Smooth muscle cell (in vitro differentiated cells): Measurements from ENCODE around the gene GPR137. TPM values are rescaled to one million over a fixed set of nuclear protein-coding genes. Genes with fewer than 3 reads are reported as not detected.

Experiments used
- DNase-seq: peaks from one replicate; lab custom pipeline; 2025; ENCODE audit not compliant: unreplicated experiment; lab: John Stamatoyannopoulos, UW
- H2AFZ ChIP-seq: fragments of 200-600 bp; sonication (generic); 2 replicates; pipeline ENCODE4 v1.6.0; 2016; ENCODE audit warnings: antibody characterized with exemption, low read depth, mild to moderate bottlenecking
- H3F3A ChIP-seq: fragments of 200-600 bp; sonication (generic); 2 replicates; pipeline ENCODE4 v1.6.0; 2017; ENCODE audit warnings: antibody characterized with exemption, low read depth
- H3K27ac ChIP-seq: fragments of 200-600 bp; sonication (generic); 2 replicates; pipeline ENCODE4 v1.5.1; 2016; ENCODE audit warnings: low read depth, mild to moderate bottlenecking
- H3K27me3 ChIP-seq: fragments of 200-600 bp; sonication (generic); 2 replicates; pipeline ENCODE4 v1.6.1; 2016; ENCODE audit warnings: low read depth, mild to moderate bottlenecking
- H3K36me3 ChIP-seq: fragments of 200-600 bp; sonication (generic); 2 replicates; pipeline ENCODE4 v1.5.1; 2016; ENCODE audit warnings: low read depth
- H3K4me1 ChIP-seq: fragments of 200-600 bp; sonication (generic); 2 replicates; pipeline ENCODE4 v1.5.1; 2016; ENCODE audit warnings: low read depth
- H3K4me2 ChIP-seq: fragments of 200-600 bp; sonication (generic); 2 replicates; pipeline ENCODE4 v1.6.0; 2016; ENCODE audit warnings: mild to moderate bottlenecking
- H3K4me3 ChIP-seq: fragments of 200-600 bp; sonication (generic); 2 replicates; pipeline ENCODE4 v1.5.1; 2016; ENCODE audit warnings: mild to moderate bottlenecking
- H3K79me2 ChIP-seq: fragments of 200-600 bp; sonication (generic); 2 replicates; pipeline ENCODE4 v1.6.0; 2016; ENCODE audit warnings: low read depth, mild to moderate bottlenecking
- H3K9ac ChIP-seq: fragments of 200-600 bp; sonication (generic); 2 replicates; pipeline ENCODE4 v1.6.0; 2016; ENCODE audit warnings: low read depth
- H3K9me3 ChIP-seq: fragments of 200-600 bp; sonication (generic); replicated peaks from 2 replicates; pipeline ENCODE4 v1.5.1; 2016; ENCODE audit warnings: low read depth
- H4K20me1 ChIP-seq: fragments of 200-600 bp; sonication (generic); 2 replicates; pipeline ENCODE4 v1.6.0; 2016; ENCODE audit warnings: low read depth
- WGBS: methylation state at CpG from one replicate; pipeline ENCODE4 v1.1.7; 2016; ENCODE audit warnings: low lambda C conversion rate; 5-methylcytosine and 5-hydroxymethylcytosine counted together
- polyA plus RNA-seq: library from polyadenylated mRNA; unstranded; fragments of >200 nt; fragmentation: Nextera tagmentation; extraction: Ambion mirVana; gene quantifications from 2 replicates; pipeline ENCODE4 v1.2.1, GENCODE V29; 2016
- total RNA-seq: library from RNA; depleted of rRNA; stranded (reverse); fragments of >200 nt; gene quantifications from 2 replicates; pipeline ENCODE4 v1.2.3, GENCODE V29; 2014
- TF ChIP-seq, protein P1 (sequence below): fragments of 200-600 bp; sonication (generic); IDR thresholded peaks from 2 replicates; pipeline ENCODE4 v1.5.1; 2017; ENCODE audit warnings: borderline replicate concordance, mild to moderate bottlenecking, antibody characterized with exemption; ENCODE audit not compliant: insufficient read depth, poor library complexity, severe bottlenecking

The GPR137 gene
- total and polyA plus RNA-seq, 2 experiments from 2014 or later, result 17.3 to 69.0 TPM

DNA sequence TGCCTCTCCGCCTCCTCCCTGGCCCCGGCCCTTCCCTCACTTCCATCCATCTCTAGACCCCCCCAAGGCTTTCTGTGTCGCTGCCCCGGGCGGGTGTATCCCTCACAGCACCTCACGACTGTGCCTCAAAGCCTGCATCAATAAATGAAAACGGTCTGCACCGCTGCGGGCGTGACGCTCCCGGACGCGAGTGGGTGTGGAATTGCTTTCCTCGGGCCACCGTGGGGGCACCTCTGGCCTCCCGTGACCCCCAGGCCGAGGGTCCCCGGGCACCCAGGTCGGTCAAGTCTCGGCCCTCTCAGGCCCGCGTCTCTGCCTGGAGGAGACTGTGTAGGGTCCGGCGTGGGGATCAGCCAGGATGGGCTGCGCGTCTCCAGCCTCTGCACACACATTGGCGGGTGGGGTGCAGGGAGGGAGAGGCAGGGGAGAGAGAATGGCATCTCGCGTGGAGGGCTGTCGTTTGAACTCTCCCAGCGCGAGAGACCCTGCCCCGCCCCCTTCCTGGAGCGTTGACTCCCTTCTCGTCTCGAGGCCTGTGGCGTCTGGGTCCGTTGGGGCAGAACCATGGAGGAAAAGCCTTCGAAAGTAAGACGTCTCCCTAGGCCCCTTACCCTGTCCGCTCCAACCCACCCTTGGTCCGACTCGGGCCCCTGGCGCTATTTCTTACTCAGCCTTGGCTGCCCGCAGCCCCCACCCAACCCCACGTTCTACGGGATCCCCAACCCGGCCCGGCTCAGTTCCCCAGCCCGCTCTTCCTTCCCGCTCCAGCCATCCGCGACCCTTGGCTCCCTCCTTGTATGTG lies 14.4 kb downstream of the GPR137 start, which contains the start of gene CATSPERZ:
CATSPERZ (plus strand) TSS at position 512 of the 802 bp plus-strand sequence; CDS start at position 565, 53 bp downstream.
- Histone ChIP-seq H3K9me3 (no peaks in the 10 kb centered on the region), H3K36me3 (no peaks in the 10 kb centered on the region), H3K4me2 (peak within 1 kb of the TSS; percentile 77), H3F3A (no peaks in the 10 kb centered on the region), H3K4me3 (peak within 1 kb of the TSS; percentile 40), H3K27me3 (peaks cover 59% of the 10 kb centered on the region), H2AFZ (no peak within 1 kb of the TSS), H3K4me1 (peaks cover 12% of the 10 kb centered on the region), H3K9ac (no peak within 1 kb of the TSS), H3K27ac (no peak within 1 kb of the TSS), H3K79me2 (no peaks in the 10 kb centered on the region), H4K20me1 (no peaks in the 10 kb centered on the region)
- DNase-seq, result no peak
- TF ChIP-seq, protein P1, sequence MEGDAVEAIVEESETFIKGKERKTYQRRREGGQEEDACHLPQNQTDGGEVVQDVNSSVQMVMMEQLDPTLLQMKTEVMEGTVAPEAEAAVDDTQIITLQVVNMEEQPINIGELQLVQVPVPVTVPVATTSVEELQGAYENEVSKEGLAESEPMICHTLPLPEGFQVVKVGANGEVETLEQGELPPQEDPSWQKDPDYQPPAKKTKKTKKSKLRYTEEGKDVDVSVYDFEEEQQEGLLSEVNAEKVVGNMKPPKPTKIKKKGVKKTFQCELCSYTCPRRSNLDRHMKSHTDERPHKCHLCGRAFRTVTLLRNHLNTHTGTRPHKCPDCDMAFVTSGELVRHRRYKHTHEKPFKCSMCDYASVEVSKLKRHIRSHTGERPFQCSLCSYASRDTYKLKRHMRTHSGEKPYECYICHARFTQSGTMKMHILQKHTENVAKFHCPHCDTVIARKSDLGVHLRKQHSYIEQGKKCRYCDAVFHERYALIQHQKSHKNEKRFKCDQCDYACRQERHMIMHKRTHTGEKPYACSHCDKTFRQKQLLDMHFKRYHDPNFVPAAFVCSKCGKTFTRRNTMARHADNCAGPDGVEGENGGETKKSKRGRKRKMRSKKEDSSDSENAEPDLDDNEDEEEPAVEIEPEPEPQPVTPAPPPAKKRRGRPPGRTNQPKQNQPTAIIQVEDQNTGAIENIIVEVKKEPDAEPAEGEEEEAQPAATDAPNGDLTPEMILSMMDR, result no peak
- WGBS, result 19% methylated on average over 41 of the region's 54 CpGs

DNA sequence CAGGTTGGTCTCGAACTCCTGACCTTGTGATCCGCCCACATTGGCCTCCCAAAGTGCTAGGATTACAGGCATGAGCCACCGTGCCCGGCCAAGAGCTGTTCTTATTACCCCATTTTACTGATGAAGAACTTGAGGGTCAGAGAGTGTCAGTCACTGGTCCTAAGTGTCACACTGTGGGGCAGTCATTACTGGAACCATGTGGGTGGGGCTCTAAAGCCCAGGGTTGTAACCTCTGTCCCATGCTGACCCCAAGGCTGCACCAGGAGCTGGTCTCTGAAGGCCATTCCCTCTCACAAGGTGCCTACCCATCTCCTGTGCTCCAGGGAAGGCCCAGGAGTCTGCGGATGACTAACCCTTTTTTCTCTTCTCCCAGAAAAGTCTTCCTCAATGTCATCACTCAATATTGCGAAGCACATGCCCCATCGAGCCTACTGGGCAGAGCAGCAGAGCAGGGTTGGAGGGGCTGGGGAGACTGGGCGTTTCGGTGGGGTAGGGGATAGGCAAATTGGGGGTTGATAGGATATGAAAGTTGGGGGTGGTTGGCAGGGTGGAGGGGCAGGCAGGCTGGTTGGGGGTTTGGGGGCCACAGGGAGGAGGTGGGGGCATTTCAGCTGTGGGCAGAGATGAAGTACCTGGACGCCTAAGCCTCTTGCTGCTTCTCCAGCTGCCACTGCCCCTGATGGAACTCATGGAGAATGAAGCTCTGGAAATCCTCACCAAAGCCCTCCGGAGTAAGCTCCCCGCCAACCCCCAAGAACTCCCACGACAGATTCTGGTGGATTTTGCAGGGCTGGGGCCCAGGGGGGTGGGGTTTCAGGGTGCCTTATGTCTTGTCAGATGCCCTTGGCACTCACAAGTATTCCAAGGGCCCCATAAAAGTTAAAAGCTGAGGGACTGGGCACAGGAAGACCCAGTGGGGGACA lies 17.7 kb downstream of the GPR137 start:
- Histone ChIP-seq H3K36me3 (no peaks in the 10 kb centered on the region), H3K9ac (no peak overlapping the region), H3K4me2 (no peak overlapping the region), H3K79me2 (peaks cover 23% of the 10 kb centered on the region), H3K4me1 (peaks cover 18% of the 10 kb centered on the region), H3K27ac (no peak overlapping the region), H3F3A (no peaks in the 10 kb centered on the region), H3K27me3 (peaks cover 26% of the 10 kb centered on the region), H3K9me3 (no peaks in the 10 kb centered on the region), H2AFZ (no peak overlapping the region), H3K4me3 (no peak overlapping the region), H4K20me1 (peaks cover 7% of the 10 kb centered on the region)
- WGBS, result 89% methylated on average over 12 of the region's 13 CpGs
- TF ChIP-seq, protein P1, result no peak
- DNase-seq, result no peak

DNA sequence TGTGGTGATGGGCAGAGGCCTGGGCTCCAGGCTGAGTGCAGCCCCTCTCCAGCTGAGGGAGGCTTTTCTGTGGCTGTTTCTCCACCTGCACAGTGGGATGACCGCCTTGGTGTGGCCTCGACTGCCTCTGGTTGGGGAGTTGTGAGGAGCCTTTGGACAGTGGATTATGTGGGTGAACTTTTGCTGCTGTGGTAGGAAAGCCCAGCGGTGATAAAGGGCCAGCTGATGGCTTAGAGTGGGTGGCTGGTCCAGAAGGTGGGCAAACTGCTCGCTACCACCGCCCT lies 18.3 kb downstream of the GPR137 start:
- Histone ChIP-seq H2AFZ (no peak overlapping the region), H3K4me1 (peaks cover 18% of the 10 kb centered on the region), H3K4me2 (peak overlapping the region; percentile 79), H3K27me3 (peaks cover 20% of the 10 kb centered on the region), H3K27ac (peak overlapping the region; percentile 83), H3K79me2 (peaks cover 25% of the 10 kb centered on the region), H3K36me3 (no peaks in the 10 kb centered on the region), H3K9me3 (no peaks in the 10 kb centered on the region), H3K9ac (no peak overlapping the region), H4K20me1 (peaks cover 7% of the 10 kb centered on the region), H3K4me3 (peak overlapping the region; percentile 49), H3F3A (no peaks in the 10 kb centered on the region)
- WGBS, result 56% methylated on average over 5 of the region's 5 CpGs
- DNase-seq, result no peak
- TF ChIP-seq, protein P1, result no peak
